ENCODE results near the gene ALDH1A2.
"Not testable (repeated sequence)": the region's sequence is repeated elsewhere in the genome, so short reads cannot be mapped to it uniquely, and the experiment has no call there.

Gene ALDH1A2

DNA sequence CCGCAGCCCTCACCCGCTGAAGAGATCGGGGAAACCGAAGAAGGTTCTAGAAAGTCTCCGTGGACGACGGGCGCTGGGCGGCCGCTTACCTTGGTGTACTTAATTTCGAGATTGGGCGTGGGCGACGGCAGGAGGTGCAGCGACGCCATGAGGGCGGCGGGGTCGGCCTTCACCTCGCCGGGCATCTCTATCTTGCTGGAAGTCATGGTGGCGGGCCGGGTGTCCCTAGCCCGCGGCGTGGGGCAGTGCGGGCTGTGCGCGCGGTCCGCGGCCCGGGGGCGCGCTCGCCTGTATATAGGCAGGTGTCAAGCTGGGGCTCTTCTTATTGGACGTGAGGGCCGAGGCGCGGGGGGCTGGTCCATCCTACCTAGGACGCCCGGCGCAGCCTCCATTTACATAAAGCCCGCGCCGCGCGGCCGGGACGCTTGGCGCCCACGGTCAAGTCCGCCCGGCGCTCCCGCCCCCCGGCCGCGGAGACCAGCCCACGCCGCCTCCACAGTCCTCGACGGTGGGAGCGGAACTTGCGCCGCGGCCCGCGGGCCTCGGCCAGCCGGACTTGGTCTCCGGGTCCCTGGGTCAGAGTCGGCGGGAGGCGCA is at the start of gene ALDH1A2:
Gene ALDH1A2, minus strand, starts transcription at position 267 of the 597 bp plus-strand sequence. Its CDS starts 61 bp downstream, at position 206.
- no peak for DNase-seq

DNA sequence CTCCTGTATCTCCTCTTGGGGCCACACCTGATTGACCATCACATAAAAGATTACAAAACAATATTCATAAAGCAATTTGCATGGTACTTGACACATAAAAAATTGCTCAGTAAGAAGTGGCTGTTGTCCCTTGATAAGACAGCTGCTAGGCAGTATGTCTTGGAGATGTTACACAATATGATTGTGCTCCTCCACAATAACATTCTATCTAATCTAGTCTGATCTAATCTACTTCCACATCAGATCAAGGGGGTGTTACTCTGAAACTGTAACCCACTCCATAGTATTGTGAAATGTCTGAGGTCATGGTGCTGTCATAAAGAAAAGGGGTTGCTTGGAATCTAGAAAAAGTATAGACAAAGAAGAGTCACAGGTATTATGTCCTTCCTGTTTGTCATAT is 49.3 kb upstream of the ALDH1A2 start:
- DNase-seq: no peak

DNA sequence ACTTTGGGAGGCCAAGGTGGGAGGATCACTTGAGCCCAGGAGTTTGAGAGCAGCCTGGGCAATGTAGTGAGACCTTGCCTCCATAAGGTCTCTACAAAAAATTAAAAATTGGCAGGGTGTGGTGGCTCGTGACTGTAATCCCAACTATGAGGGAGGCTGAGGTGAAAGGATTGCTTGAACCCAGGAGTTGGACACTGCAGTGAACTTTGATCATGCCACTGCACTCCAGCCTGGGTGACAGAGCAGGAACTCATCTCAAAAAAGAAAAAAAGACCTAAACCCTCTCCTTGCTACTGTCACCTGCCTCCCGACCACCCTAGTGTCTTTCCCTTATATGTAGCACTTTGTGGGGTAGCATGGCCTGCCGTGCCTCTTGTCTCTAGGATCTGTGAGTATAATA is 48.9 kb upstream of the ALDH1A2 start:
- no peak for DNase-seq

GRCh38 chr15:58113358-58113757 is 47.8 kb upstream of the ALDH1A2 start:
- DNase-seq: not testable (repeated sequence)

DNA sequence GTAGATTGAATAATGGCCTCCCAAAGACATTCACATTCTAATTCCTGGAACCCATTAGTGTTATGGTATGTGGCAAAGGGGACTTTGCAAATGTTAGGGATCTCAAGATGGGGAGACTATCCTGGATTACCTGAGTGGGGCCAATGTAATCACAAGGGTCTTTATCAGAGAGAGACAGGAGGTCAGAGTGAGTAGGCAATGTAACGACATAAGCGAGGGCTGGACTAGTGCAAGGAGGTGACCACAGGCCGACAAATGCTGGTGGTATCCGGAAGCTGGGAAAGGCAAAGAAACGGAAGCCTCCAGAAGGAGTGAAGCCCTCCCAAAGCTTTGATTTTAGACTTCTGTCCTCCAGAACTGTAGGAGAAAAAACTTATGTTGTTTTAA is 46.2 kb upstream of the ALDH1A2 start:
- DNase-seq: no peak

GRCh38 chr15:58110999-58111717 is 45.6 kb upstream of the ALDH1A2 start:
- DNase-seq: no peak

- DNase-seq: no peak
These were observed 43.9 kb upstream of the ALDH1A2 start for GRCh38 chr15:58109419-58109818.

GRCh38 chr15:58108117-58108516 is 42.6 kb upstream of the ALDH1A2 start:
- DNase-seq: no peak

- no peak for DNase-seq
These were observed 38.0 kb upstream of the ALDH1A2 start for GRCh38 chr15:58103482-58103881.

GRCh38 chr15:58096529-58097084 is 31.1 kb upstream of the ALDH1A2 start:
- no peak for DNase-seq

GRCh38 chr15:58095415-58095814 is 29.9 kb upstream of the ALDH1A2 start:
- DNase-seq: no peak

DNA sequence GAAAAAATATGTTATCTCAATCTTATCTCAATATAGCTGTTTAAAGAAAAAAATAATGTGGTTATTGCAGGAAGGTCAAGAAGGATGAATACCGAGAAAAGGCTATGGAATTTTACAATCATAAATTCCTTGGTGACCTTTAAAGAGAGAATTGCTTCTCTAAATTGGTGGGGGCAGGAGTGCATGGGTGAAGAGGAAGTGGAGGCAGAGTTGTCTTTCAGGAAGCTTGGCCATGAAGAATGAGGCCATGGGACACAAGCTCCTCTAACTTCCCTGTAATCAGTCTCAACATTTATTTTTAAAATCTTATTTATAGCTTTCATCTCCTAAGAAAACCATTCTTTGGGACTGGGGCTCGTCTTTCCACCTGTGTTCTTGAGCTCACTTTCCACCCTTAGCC is 22.4 kb upstream of the ALDH1A2 start:
- DNase-seq: no peak

DNA sequence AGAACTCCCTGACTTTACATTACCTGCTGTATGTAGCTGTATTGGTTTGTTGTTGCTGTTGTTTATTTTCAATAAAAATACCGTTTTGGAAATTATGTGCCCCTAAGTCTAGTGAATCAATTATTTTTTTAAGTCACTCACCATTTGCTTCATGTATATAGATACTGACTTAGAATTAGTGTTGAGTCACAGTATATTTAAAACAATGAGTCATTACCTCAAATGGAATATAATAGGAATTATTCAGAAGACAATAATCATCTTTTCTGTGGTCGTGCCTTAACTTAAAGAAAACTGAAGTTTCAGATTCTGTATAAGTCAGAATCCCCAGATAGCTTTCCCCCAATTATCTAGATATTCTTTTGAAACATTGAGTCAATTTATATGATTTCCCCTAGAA is 21.0 kb upstream of the ALDH1A2 start:
- no peak for DNase-seq

DNA sequence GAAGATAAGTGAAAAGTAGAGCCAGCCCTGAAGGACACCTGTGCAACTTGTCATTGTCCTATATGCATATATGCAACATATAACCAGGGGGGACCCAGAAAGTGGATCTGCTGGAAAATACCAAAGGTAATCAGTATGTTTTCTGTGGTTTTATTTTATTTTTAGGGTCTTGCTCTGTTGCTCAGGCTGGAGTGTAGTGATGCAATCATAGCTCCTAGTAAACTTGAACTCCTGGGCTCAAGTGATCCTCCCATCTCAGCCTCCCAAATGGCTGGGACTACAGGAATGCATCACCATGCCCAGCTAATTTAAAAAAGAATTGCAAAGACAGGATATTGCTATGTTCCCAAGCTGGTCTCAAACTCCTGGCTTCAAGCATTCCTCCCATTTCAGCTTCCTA is 18.0 kb upstream of the ALDH1A2 start:
- no peak for DNase-seq

- DNase-seq: no peak
These were observed 16.4 kb upstream of the ALDH1A2 start for GRCh38 chr15:58081891-58082290.

DNA sequence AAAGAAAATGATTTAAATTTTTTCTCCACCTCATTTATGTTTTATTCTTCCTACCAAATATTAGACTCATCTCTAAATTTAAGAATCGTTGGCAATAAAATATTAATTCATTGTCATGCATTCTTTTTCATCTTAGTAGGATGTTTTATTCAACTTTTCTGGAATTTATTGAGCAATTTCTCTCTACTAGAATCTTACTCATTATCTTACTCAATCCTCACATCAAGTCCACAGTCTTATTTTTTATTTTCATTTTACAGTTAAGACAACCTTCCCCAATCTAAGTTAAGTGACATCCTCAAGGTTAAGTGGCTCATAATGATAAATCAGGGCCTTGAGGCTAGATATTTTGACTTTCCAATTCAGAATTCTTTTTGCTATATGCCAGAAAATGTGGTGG is 15.9 kb upstream of the ALDH1A2 start:
- no peak for DNase-seq

- DNase-seq: not testable (repeated sequence)
These were observed 15.4 kb upstream of the ALDH1A2 start for GRCh38 chr15:58080959-58081358.

- DNase-seq: no peak
These were observed 14.9 kb upstream of the ALDH1A2 start for GRCh38 chr15:58080398-58080797.

GRCh38 chr15:58078591-58078990 is 13.1 kb upstream of the ALDH1A2 start:
- DNase-seq: no peak

- DNase-seq: no peak
These were observed 11.9 kb upstream of the ALDH1A2 start for GRCh38 chr15:58077427-58077826.

- DNase-seq: no peak
These were observed 8.9 kb upstream of the ALDH1A2 start for GRCh38 chr15:58074452-58074851.

GRCh38 chr15:58070801-58071418 is 5.4 kb upstream of the ALDH1A2 start:
- DNase-seq: no peak

- no peak for DNase-seq
These were observed 3.5 kb upstream of the ALDH1A2 start for GRCh38 chr15:58069008-58069407.
